ENCODE data around the gene AKAP6. TPM values are rescaled to one million over a fixed set of nuclear protein-coding genes. Genes with fewer than 3 reads are reported as not detected.

The AKAP6 gene
- total and polyA plus RNA-seq, 10 of the 15 experiments (the other 5 are each of a cell fraction or from before 2014, with no cell fraction given), result 0.35 to 5.9 (median 2.2) TPM

GRCh38 chr14:32473464-32473855, 144.4 kb downstream of the AKAP6 start (continued):
- no peak for TF ChIP-seq ZBTB4 (CRISPR knock-in tag; IDR thresholded peaks at IDR 0.05)
- no peak for TF ChIP-seq IRF4 (IDR thresholded peaks at IDR 0.05; ENCODE audit: low read depth, low read length)
- no peak for TF ChIP-seq SUZ12 (IDR thresholded peaks at IDR 0.05; ENCODE audit: unreplicated experiment)
- TF ChIP-seq MYB (IDR thresholded peaks at IDR 0.05; ENCODE audit: borderline replicate concordance, low read depth, low read length), result no peak
- TF ChIP-seq SUPT20H (IDR thresholded peaks at IDR 0.05; ENCODE audit: borderline replicate concordance, control insufficient read depth, low read depth, low read length), result no peak

- Histone ChIP-seq H3K36me3 (ENCODE audit: control insufficient read depth in 2 of 2, insufficient read depth in 2 of 2, low read length in 1 of 2) (no peaks in the 10 kb centered on the region), H3K9me3 (replicated peaks; ENCODE audit: control insufficient read depth, insufficient read depth, low read length) (no peaks in the 10 kb centered on the region), H3K27me3 (replicated peaks in 1 of 2; ENCODE audit: control insufficient read depth in 2 of 2, insufficient read depth in 2 of 2, low read length in 1 of 2) (no peaks in the 10 kb centered on the region), H3K9ac (ENCODE audit: control insufficient read depth, insufficient read depth, low read length) (no peak overlapping the region), H3K27ac (ENCODE audit: control insufficient read depth, insufficient read depth) (no peak overlapping the region), H4K20me1 (ENCODE audit: control insufficient read depth, insufficient read depth) (no peaks in the 10 kb centered on the region), H3K79me2 (ENCODE audit: control insufficient read depth, insufficient read depth, low read length) (no peaks in the 10 kb centered on the region), H2AFZ (ENCODE audit: control insufficient read depth, low read depth, low read length) (no peak overlapping the region), H3K4me1 (ENCODE audit: control insufficient read depth, insufficient read depth, low read length) (no peaks in the 10 kb centered on the region), H3K4me2 (ENCODE audit: control insufficient read depth, insufficient read depth) (no peak overlapping the region), H3K4me3 (no peak overlapping the region)
- ChIA-PET RAD21 (ENCODE audit: unreplicated experiment) (no interaction called here), CTCF (no interaction called here), SMC1A (ENCODE audit: uncharacterized antibody, unreplicated experiment) (interaction anchor here (0.6 kb wide), 1 partner anchor 1551 kb away, joined by 3 read pairs; no protein-coding TSS in a partner anchor), POLR2A (no interaction called here)
- 13% methylated on average over 5 of the region's 5 CpGs for WGBS (ENCODE audit: insufficient coverage, insufficient replicate concordance, low lambda C conversion rate, missing lambda C conversion rate)
- ATAC-seq, result no peak
- in situ Hi-C loops (cut with MboI), result loop anchor here (10.0 to 25.0 kb wide), 2 partner anchors 410 to 962 kb away; no protein-coding TSS in a partner anchor
- DNase-seq (ENCODE audit: low read depth, low spot score), result no peak
- BruUV-seq (replicated peaks), result no TSS peak
- no peak for FAIRE-seq
- intact Hi-C loops (cut with micrococcal nuclease; ENCODE audit: unreplicated experiment), result loop anchor here (10.0 kb wide), 1 partner anchor 400 kb away; the partner anchor contains the start of gene ARHGAP5
- TF ChIP-seq ZNF622 (IDR thresholded peaks at IDR 0.05) (no peak), IKZF1 (conservative IDR thresholded peaks at IDR 0.05) (no peak), CHD1 (IDR thresholded peaks at IDR 0.05; ENCODE audit: low read depth, low read length) (no peak), RUNX3 (IDR thresholded peaks at IDR 0.05; ENCODE audit: low read length) (no peak), NFYA (IDR thresholded peaks at IDR 0.05; ENCODE audit: borderline replicate concordance, low read depth, low read length) (no peak), JUNB (IDR thresholded peaks at IDR 0.05) (no peak), E4F1 (IDR thresholded peaks at IDR 0.05; ENCODE audit: borderline replicate concordance, partially characterized antibody) (no peak), YBX1 (IDR thresholded peaks at IDR 0.05) (no peak), STAT3 (IDR thresholded peaks at IDR 0.05; ENCODE audit: low read depth, low read length) (no peak), POLR2AphosphoS5 (IDR thresholded peaks at IDR 0.05; ENCODE audit: low read length) (no peak), TCF3 (IDR thresholded peaks at IDR 0.05; ENCODE audit: borderline replicate concordance, insufficient read depth, low read depth, low read length) (no peak)
These were observed 145.5 kb downstream of the AKAP6 start for GRCh38 chr14:32474478-32475195.
